ENCODE measurements around the gene FGFBP1. TPM values are rescaled to one million over a fixed set of nuclear protein-coding genes. Genes with fewer than 3 reads are reported as not detected.

FGFBP1 gene
- total RNA-seq, 1 donor from 2014 or later, result 22.9 TPM

GRCh38 chr4:15899511-15899910 is 39.0 kb downstream of the FGFBP1 start:
- H3K36me3 ChIP-seq (ENCODE audit: control insufficient read depth, insufficient read depth, low read length), result no peaks in the 10 kb centered on the region
- H3K4me3 ChIP-seq (ENCODE audit: low read depth, low read length), result no peak overlapping the region
- H3K27me3 ChIP-seq (ENCODE audit: control insufficient read depth, insufficient read depth, low read length), result no peaks in the 10 kb centered on the region
- DNase-seq (ENCODE audit: low read depth) (no peak), FAIRE-seq (no peak)
- TF ChIP-seq CTCF (IDR thresholded peaks at IDR 0.05; ENCODE audit: insufficient read depth, low read length, severe bottlenecking), result no peak

- Histone ChIP-seq H3K36me3 (ENCODE audit: control insufficient read depth, insufficient read depth, low read length) (no peaks in the 10 kb centered on the region), H3K27me3 (ENCODE audit: control insufficient read depth, insufficient read depth, low read length) (no peaks in the 10 kb centered on the region), H3K4me3 (ENCODE audit: low read depth, low read length) (no peak overlapping the region)
- TF ChIP-seq CTCF (IDR thresholded peaks at IDR 0.05; ENCODE audit: insufficient read depth, low read length, severe bottlenecking), result no peak
- DNase-seq (ENCODE audit: low read depth), result peak; percentile 55
- FAIRE-seq, result no peak
These were observed 39.6 kb downstream of the FGFBP1 start for GRCh38 chr4:15898902-15899301.

- TF ChIP-seq CTCF (IDR thresholded peaks at IDR 0.05; ENCODE audit: insufficient read depth, low read length, severe bottlenecking), result no peak
- Histone ChIP-seq H3K27me3 (ENCODE audit: control insufficient read depth, insufficient read depth, low read length) (no peaks in the 10 kb centered on the region), H3K4me3 (ENCODE audit: low read depth, low read length) (no peak overlapping the region), H3K36me3 (ENCODE audit: control insufficient read depth, insufficient read depth, low read length) (no peaks in the 10 kb centered on the region)
- FAIRE-seq (no peak), DNase-seq (ENCODE audit: low read depth) (no peak)
These were observed 41.0 kb downstream of the FGFBP1 start for GRCh38 chr4:15897577-15897976.

GRCh38 chr4:15894921-15895916 is 43.3 kb downstream of the FGFBP1 start:
- no peak overlapping the region for H3K4me3 ChIP-seq (ENCODE audit: low read depth, low read length)
- no peak for TF ChIP-seq CTCF (IDR thresholded peaks at IDR 0.05; ENCODE audit: insufficient read depth, low read length, severe bottlenecking)
- DNase-seq (ENCODE audit: low read depth), result peak; percentile 92
- no peaks in the 10 kb centered on the region for H3K27me3 ChIP-seq (ENCODE audit: control insufficient read depth, insufficient read depth, low read length)
- no peaks in the 10 kb centered on the region for H3K36me3 ChIP-seq (ENCODE audit: control insufficient read depth, insufficient read depth, low read length)
- no peak for FAIRE-seq

GRCh38 chr4:15894393-15894792 is 44.1 kb downstream of the FGFBP1 start:
- DNase-seq (ENCODE audit: low read depth) (no peak), FAIRE-seq (no peak)
- Histone ChIP-seq H3K4me3 (ENCODE audit: low read depth, low read length) (no peak overlapping the region), H3K36me3 (ENCODE audit: control insufficient read depth, insufficient read depth, low read length) (no peaks in the 10 kb centered on the region), H3K27me3 (ENCODE audit: control insufficient read depth, insufficient read depth, low read length) (no peaks in the 10 kb centered on the region)
- no peak for TF ChIP-seq CTCF (IDR thresholded peaks at IDR 0.05; ENCODE audit: insufficient read depth, low read length, severe bottlenecking)

Measured in bronchial epithelial cell (primary cell).